Endodermal cell (in vitro differentiated cells): Measurements from ENCODE around the gene TEAD3. TPM values are rescaled to one million over a fixed set of nuclear protein-coding genes. Genes with fewer than 3 reads are reported as not detected.
"Not testable (repeated sequence)": the region's sequence is repeated elsewhere in the genome, so short reads cannot be mapped to it uniquely, and the experiment has no call there.

Source experiments
- DNase-seq: peaks from one replicate; pipeline ENCODE4 v3.0.0-alpha.2; 2017
- H3K27ac ChIP-seq: 2 replicates; pipeline ENCODE4 v1.5.1; 2013; ENCODE audit warnings: mild to moderate bottlenecking, low read depth, low read length, moderate library complexity
- H3K27me3 ChIP-seq: 2 replicates; pipeline ENCODE4 v1.6.1; 2013; ENCODE audit warnings: mild to moderate bottlenecking, low read length, moderate library complexity; ENCODE audit not compliant: insufficient read depth, control insufficient read depth, poor library complexity, severe bottlenecking
- H3K36me3 ChIP-seq: 2 replicates; pipeline ENCODE4 v1.7.0; 2013; ENCODE audit warnings: mild to moderate bottlenecking, low read length, moderate library complexity; ENCODE audit not compliant: control insufficient read depth, insufficient read depth
- H3K4me1 ChIP-seq: one replicate; pipeline ENCODE4 v1.7.0; 2013; ENCODE audit warnings: low read length; ENCODE audit not compliant: control insufficient read depth, insufficient read depth
- H3K4me3 ChIP-seq: 2 replicates; pipeline ENCODE4 v1.5.1; 2013; ENCODE audit warnings: mild to moderate bottlenecking, low read length, moderate library complexity
- H3K9ac ChIP-seq: 2 replicates; pipeline ENCODE4 v1.6.1; 2013; ENCODE audit warnings: mild to moderate bottlenecking, low read length, moderate library complexity; ENCODE audit not compliant: poor library complexity, severe bottlenecking; ENCODE audit errors: extremely low read depth
- H3K9me3 ChIP-seq: 2 replicates; pipeline ENCODE4 v1.6.1; 2013; ENCODE audit warnings: mild to moderate bottlenecking, low read length, moderate library complexity; ENCODE audit not compliant: control insufficient read depth
- H3K27ac Mint-ChIP-seq: 2 replicates; pipeline ENCODE4 v1.8.0; 2020; ENCODE audit warnings: mixed read lengths
- H3K27me3 Mint-ChIP-seq: 2 replicates; pipeline ENCODE4 v1.8.0; 2021; ENCODE audit warnings: mild to moderate bottlenecking, mixed read lengths; ENCODE audit not compliant: insufficient read depth
- H3K36me3 Mint-ChIP-seq: 2 replicates; pipeline ENCODE4 v1.8.0; 2020; ENCODE audit warnings: low read depth, mixed read lengths
- H3K4me1 Mint-ChIP-seq: 2 replicates; pipeline ENCODE4 v1.8.0; 2020; ENCODE audit warnings: mixed read lengths
- H3K4me3 Mint-ChIP-seq: 2 replicates; pipeline ENCODE4 v1.8.0; 2020; ENCODE audit warnings: mild to moderate bottlenecking, moderate library complexity, mixed read lengths
- H3K9me3 Mint-ChIP-seq: 2 replicates; pipeline ENCODE4 v1.8.0; 2020; ENCODE audit warnings: mild to moderate bottlenecking, mixed read lengths
- WGBS, 2 experiments: methylation state at CpG; one replicate each; pipeline versions ENCODE4 v1.1.5 to v1.1.7; 2013; ENCODE audit warnings: missing lambda C conversion rate in 2 of 2, mixed read lengths in 1 of 2; ENCODE audit not compliant: insufficient coverage in 1 of 2, insufficient read length in 1 of 2; 5-methylcytosine and 5-hydroxymethylcytosine counted together
- total RNA-seq, 2 donors: library from RNA; stranded (reverse); fragmentation: NEBNext Ultra II Directional in 1 of 2; extraction: Animal tissue kit (Norgen Biotek cat#: 25700) in 1 of 2; gene quantifications; 2 replicates in 1 of 2; 3 replicates in 1 of 2; pipeline ENCODE4 v1.2.1, GENCODE V29; 2021
- TF ChIP-seq, protein P1 (sequence below): fragments of 200-600 bp; sonication (generic); conservative IDR thresholded peaks from 2 replicates; pipeline ENCODE4 v1.5.0; 2021; ENCODE audit warnings: antibody characterized with exemption, mild to moderate bottlenecking

TEAD3 gene
- total RNA-seq, 2 donors from 2014 or later: 22.7 to 29.2 TPM

DNA sequence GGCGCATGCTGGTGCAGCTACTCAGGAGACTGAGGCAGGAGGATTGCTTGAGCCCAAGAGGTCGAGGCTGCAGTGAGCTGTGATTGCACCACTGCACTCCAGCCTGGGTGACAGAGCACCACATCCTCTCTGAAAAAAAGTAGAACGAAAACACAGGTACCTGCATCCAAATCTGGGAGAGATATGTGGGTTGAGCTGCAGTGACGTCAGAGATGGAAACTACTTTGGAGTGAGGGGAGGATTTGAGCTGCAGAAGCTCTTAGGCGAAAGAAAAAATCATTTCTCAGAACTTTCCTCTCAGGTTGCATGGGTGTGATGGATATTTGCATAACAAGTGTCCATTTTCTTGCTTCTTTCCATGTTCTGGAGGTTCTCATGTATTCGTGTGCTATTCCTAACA lies 19.8 kb upstream of the TEAD3 start:
- DNase-seq: no peak
- Histone ChIP-seq H3K9me3 (no peaks in the 10 kb centered on the region), H3K4me3 (no peak overlapping the region), H3K4me1 (no peaks in the 10 kb centered on the region), H3K27ac (no peak overlapping the region), H3K9ac (no peak overlapping the region), H3K36me3 (no peaks in the 10 kb centered on the region), H3K27me3 (no peaks in the 10 kb centered on the region)
- WGBS, 2 experiments: 74 to 91% methylated on average over 5 to 6 of the region's 6 CpGs
- TF ChIP-seq, protein P1, sequence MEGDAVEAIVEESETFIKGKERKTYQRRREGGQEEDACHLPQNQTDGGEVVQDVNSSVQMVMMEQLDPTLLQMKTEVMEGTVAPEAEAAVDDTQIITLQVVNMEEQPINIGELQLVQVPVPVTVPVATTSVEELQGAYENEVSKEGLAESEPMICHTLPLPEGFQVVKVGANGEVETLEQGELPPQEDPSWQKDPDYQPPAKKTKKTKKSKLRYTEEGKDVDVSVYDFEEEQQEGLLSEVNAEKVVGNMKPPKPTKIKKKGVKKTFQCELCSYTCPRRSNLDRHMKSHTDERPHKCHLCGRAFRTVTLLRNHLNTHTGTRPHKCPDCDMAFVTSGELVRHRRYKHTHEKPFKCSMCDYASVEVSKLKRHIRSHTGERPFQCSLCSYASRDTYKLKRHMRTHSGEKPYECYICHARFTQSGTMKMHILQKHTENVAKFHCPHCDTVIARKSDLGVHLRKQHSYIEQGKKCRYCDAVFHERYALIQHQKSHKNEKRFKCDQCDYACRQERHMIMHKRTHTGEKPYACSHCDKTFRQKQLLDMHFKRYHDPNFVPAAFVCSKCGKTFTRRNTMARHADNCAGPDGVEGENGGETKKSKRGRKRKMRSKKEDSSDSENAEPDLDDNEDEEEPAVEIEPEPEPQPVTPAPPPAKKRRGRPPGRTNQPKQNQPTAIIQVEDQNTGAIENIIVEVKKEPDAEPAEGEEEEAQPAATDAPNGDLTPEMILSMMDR: no peak
- H3K27ac Mint-ChIP-seq: no peak overlapping the region
- H3K27me3 Mint-ChIP-seq: no peaks in the 10 kb centered on the region
- H3K4me1 Mint-ChIP-seq: no peaks in the 10 kb centered on the region
- H3K4me3 Mint-ChIP-seq: no peak overlapping the region
- no peaks in the 10 kb centered on the region for H3K36me3 Mint-ChIP-seq
- H3K9me3 Mint-ChIP-seq: no peaks in the 10 kb centered on the region

DNA sequence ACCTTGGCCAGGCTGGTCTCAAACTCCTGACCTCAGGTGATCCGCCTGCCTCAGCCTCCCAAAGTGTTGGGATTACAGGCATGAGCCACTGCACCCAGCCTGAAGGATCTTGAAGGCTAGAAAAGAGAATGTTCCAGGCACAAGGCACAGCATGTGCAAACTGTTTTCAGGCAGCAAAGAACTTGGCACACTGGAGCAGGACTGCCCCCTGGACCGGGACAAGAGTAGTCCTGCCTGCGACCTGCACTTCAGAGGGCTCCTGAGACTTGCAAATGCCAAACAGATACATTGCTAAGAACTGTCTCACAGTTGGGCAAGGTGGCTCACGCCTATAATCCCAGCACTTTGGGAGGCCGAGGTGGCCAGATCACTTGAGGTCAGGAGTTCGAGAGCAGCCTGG lies 19.1 kb upstream of the TEAD3 start:
- not testable (repeated sequence) for H3K36me3 ChIP-seq, H3K27me3 ChIP-seq, H3K4me3 ChIP-seq, H3K4me1 Mint-ChIP-seq, H3K9ac ChIP-seq, H3K9me3 ChIP-seq, H3K27ac Mint-ChIP-seq, H3K36me3 Mint-ChIP-seq, H3K9me3 Mint-ChIP-seq, H3K4me1 ChIP-seq, H3K27me3 Mint-ChIP-seq, H3K27ac ChIP-seq, H3K4me3 Mint-ChIP-seq
- peak; percentile 57 for DNase-seq
- TF ChIP-seq, protein P1: peak; percentile 34
- 90 to 95% methylated on average over 6 of the region's 6 CpGs for WGBS, 2 experiments

DNA sequence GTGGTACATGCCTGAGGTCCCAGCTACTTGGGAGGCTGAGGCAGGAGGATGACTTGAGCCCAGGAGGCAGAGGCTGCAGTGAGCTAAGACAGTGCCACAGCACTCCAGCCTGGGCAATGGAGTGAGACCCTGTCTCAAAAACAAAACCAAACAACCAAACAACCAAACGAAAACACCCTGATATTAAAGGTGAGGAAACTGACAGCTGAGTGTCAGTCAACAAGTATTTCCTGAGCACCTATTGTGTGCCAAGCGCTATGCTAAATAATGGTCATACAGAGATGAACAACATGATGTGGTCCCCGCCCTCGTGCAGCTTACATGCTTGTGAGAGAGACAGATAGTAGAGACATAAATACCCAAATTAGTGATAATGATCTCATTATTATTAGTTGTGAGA lies 17.7 kb upstream of the TEAD3 start:
- H3K27ac Mint-ChIP-seq: no peak overlapping the region
- H3K4me3 ChIP-seq: no peak overlapping the region
- DNase-seq: no peak
- no peaks in the 10 kb centered on the region for H3K4me1 Mint-ChIP-seq
- H3K27ac ChIP-seq: no peak overlapping the region
- H3K9me3 ChIP-seq: no peaks in the 10 kb centered on the region
- no peaks in the 10 kb centered on the region for H3K36me3 ChIP-seq
- TF ChIP-seq, protein P1: no peak
- H3K9ac ChIP-seq: no peak overlapping the region
- no peaks in the 10 kb centered on the region for H3K27me3 ChIP-seq
- H3K36me3 Mint-ChIP-seq: no peaks in the 10 kb centered on the region
- no peaks in the 10 kb centered on the region for H3K9me3 Mint-ChIP-seq
- no peak overlapping the region for H3K4me3 Mint-ChIP-seq
- WGBS, 2 experiments: 86 to 91% methylated on average over 1 to 4 of the region's 4 CpGs
- no peaks in the 10 kb centered on the region for H3K4me1 ChIP-seq
- peaks cover 3% of the 10 kb centered on the region for H3K27me3 Mint-ChIP-seq
